MM.1S (cell line): ENCODE measurements around the gene HACL1.

ENCODE experiments used
- DNase-seq: peaks from one replicate; pipeline ENCODE4 v3.0.0-alpha.2; 2015
- H2AFZ ChIP-seq: fragments of 300-600 bp; sonication (generic); 2 replicates; pipeline ENCODE4 v1.6.0; 2016; ENCODE audit warnings: antibody characterized with exemption, low read length
- H3F3A ChIP-seq: fragments of 300-600 bp; sonication (generic); 2 replicates; pipeline ENCODE4 v1.6.1; 2016; ENCODE audit warnings: mild to moderate bottlenecking, antibody characterized with exemption, low read length, moderate library complexity, mixed read lengths; ENCODE audit not compliant: insufficient read depth
- H3K27ac ChIP-seq: fragments of 300-600 bp; sonication (generic); 2 replicates; pipeline ENCODE4 v1.5.1; 2016; ENCODE audit warnings: mild to moderate bottlenecking, low read length
- H3K27me3 ChIP-seq: fragments of 300-600 bp; sonication (generic); replicated peaks from 2 replicates; pipeline ENCODE4 v1.6.0; 2016; ENCODE audit warnings: low read length; ENCODE audit not compliant: insufficient read depth
- H3K36me3 ChIP-seq: fragments of 300-600 bp; sonication (generic); replicated peaks from 2 replicates; pipeline ENCODE4 v1.6.1; 2016; ENCODE audit warnings: mild to moderate bottlenecking, low read length, mixed read lengths; ENCODE audit not compliant: insufficient read depth
- H3K4me1 ChIP-seq: fragments of 300-600 bp; sonication (generic); 2 replicates; pipeline ENCODE4 v1.6.1; 2016; ENCODE audit warnings: low read length, mixed read lengths
- H3K4me2 ChIP-seq: fragments of 300-600 bp; sonication (generic); 2 replicates; pipeline ENCODE4 v1.6.0; 2016; ENCODE audit warnings: low read depth, low read length
- H3K4me3 ChIP-seq: fragments of 300-600 bp; sonication (generic); 2 replicates; pipeline ENCODE4 v1.5.1; 2016; ENCODE audit warnings: low read length, mixed read lengths
- H3K79me2 ChIP-seq: fragments of 300-600 bp; sonication (generic); 2 replicates; pipeline ENCODE4 v1.6.1; 2016; ENCODE audit warnings: mixed run types, low read length, mixed read lengths
- H3K9ac ChIP-seq: fragments of 300-600 bp; sonication (generic); 2 replicates; pipeline ENCODE4 v1.6.1; 2016; ENCODE audit warnings: low read length, mixed read lengths
- H3K9me2 ChIP-seq: fragments of 300-600 bp; sonication (generic); replicated peaks from 2 replicates; pipeline ENCODE4 v1.6.1; 2016; ENCODE audit warnings: mild to moderate bottlenecking, low read length, mixed read lengths; ENCODE audit not compliant: insufficient read depth
- H3K9me3 ChIP-seq: fragments of 300-600 bp; sonication (generic); replicated peaks from 2 replicates; pipeline ENCODE4 v1.6.1; 2016; ENCODE audit warnings: mild to moderate bottlenecking, low read length, mixed read lengths; ENCODE audit not compliant: insufficient read depth
- H4K20me1 ChIP-seq: fragments of 300-600 bp; sonication (generic); 2 replicates; pipeline ENCODE4 v1.6.1; 2016; ENCODE audit warnings: mild to moderate bottlenecking, low read length, moderate library complexity, mixed read lengths; ENCODE audit not compliant: insufficient read depth
- CTCF ChIP-seq: fragments of 300-600 bp; sonication (generic); IDR thresholded peaks from 2 replicates; pipeline ENCODE4 v1.5.1; 2016; ENCODE audit warnings: antibody characterized with exemption, low read length, mixed read lengths
- EZH2 ChIP-seq: fragments of 300-600 bp; sonication (generic); optimal IDR thresholded peaks from 2 replicates; pipeline ENCODE3; 2017; ENCODE audit warnings: low read depth, mild to moderate bottlenecking, antibody characterized with exemption, low read length, mixed read lengths
- EZH2phosphoT487 ChIP-seq: fragments of 300-600 bp; sonication (generic); IDR thresholded peaks from 2 replicates; pipeline ENCODE4 v1.6.1; 2018; ENCODE audit warnings: antibody characterized with exemption, low read length

The HACL1 gene

GRCh38 chr3:15578289-15578867 is 23.0 kb downstream of the HACL1 start:
- no peaks in the 10 kb centered on the region; the same call in 1 of the 2 replicates for H3K36me3 ChIP-seq
- no peaks in the 10 kb centered on the region for H4K20me1 ChIP-seq

GRCh38 chr3:15576475-15576874 is 24.9 kb downstream of the HACL1 start:
- Histone ChIP-seq H3K9me2 (no peaks in the 10 kb centered on the region), H2AFZ (no peak overlapping the region), H3K9me3 (no peaks in the 10 kb centered on the region), H3K4me2 (no peak overlapping the region), H3K4me1 (0 out of 2 replicates have a peak, but pooled peaks cover 4% of the 10 kb centered on the region), H3K9ac (no peak overlapping the region), H3K27ac (no peak overlapping the region), H3K27me3 (no peaks in the 10 kb centered on the region), H3K4me3 (no peak overlapping the region), H3K79me2 (no peaks in the 10 kb centered on the region), H3F3A (no peaks in the 10 kb centered on the region), H4K20me1 (no peaks in the 10 kb centered on the region), H3K36me3 (no peaks in the 10 kb centered on the region)
- no peak for DNase-seq
- no peak for TF ChIP-seq EZH2
- no peak for TF ChIP-seq CTCF
- no peak for TF ChIP-seq EZH2phosphoT487

More at GRCh38 chr3:15578289-15578867, 23.0 kb downstream of the HACL1 start:
- H3F3A ChIP-seq, result no peaks in the 10 kb centered on the region
- DNase-seq, result no peak
- no peak overlapping the region for H3K9ac ChIP-seq
- no peak for TF ChIP-seq EZH2
- no peak for TF ChIP-seq CTCF
- TF ChIP-seq EZH2phosphoT487, result no peak
- no peaks in the 10 kb centered on the region for H3K79me2 ChIP-seq
- no peaks in the 10 kb centered on the region for H3K9me2 ChIP-seq
- H3K4me3 ChIP-seq, result no peak overlapping the region
- no peaks in the 10 kb centered on the region for H3K9me3 ChIP-seq
- no peaks in the 10 kb centered on the region for H3K27me3 ChIP-seq
- no peak overlapping the region for H3K4me2 ChIP-seq
- H2AFZ ChIP-seq, result no peak overlapping the region
- H3K27ac ChIP-seq, result no peak overlapping the region
- H3K4me1 ChIP-seq, result 0 out of 2 replicates have a peak, but pooled peaks cover 4% of the 10 kb centered on the region

GRCh38 chr3:15575446-15575845 is 25.9 kb downstream of the HACL1 start:
- Histone ChIP-seq H4K20me1 (no peaks in the 10 kb centered on the region), H2AFZ (no peak overlapping the region), H3K27me3 (no peaks in the 10 kb centered on the region), H3K36me3 (no peaks in the 10 kb centered on the region), H3K9me2 (no peaks in the 10 kb centered on the region), H3K27ac (no peak overlapping the region), H3K4me3 (no peak overlapping the region), H3K9ac (no peak overlapping the region), H3K4me1 (0 out of 2 replicates have a peak, but pooled peaks cover 4% of the 10 kb centered on the region), H3F3A (no peaks in the 10 kb centered on the region), H3K4me2 (no peak overlapping the region), H3K79me2 (no peaks in the 10 kb centered on the region), H3K9me3 (no peaks in the 10 kb centered on the region)
- TF ChIP-seq CTCF, result no peak
- TF ChIP-seq EZH2, result no peak
- TF ChIP-seq EZH2phosphoT487, result no peak
- no peak for DNase-seq
